GM23338 (cell line): ENCODE results near the gene GBP2.

ENCODE experiments used
- CREB1 ChIP-seq: fragments of 250-450 bp; sonication (Bioruptor Pico); IDR thresholded peaks from 2 replicates; pipeline ENCODE4 v1.5.0; 2020; ENCODE audit warnings: low read depth, mild to moderate bottlenecking, moderate library complexity
- ETS1 ChIP-seq: IDR thresholded peaks from 2 replicates; pipeline ENCODE4 v1.6.1; 2016; ENCODE audit warnings: antibody characterized with exemption
- EZH2 ChIP-seq: fragments of 200-600 bp; sonication (generic); IDR thresholded peaks from one replicate; pipeline ENCODE4 v1.8.0; 2017; ENCODE audit warnings: antibody characterized with exemption, mild to moderate bottlenecking, low read depth; ENCODE audit not compliant: unreplicated experiment
- EZH2phosphoT487 ChIP-seq: fragments of 200-600 bp; sonication (generic); IDR thresholded peaks from one replicate; pipeline ENCODE4 v1.8.1; 2018; ENCODE audit warnings: antibody characterized with exemption; ENCODE audit not compliant: unreplicated experiment
- JUNB ChIP-seq: IDR thresholded peaks from one replicate; pipeline ENCODE4 v1.6.1; 2016; ENCODE audit warnings: antibody characterized with exemption; ENCODE audit not compliant: unreplicated experiment
- NANOG ChIP-seq: IDR thresholded peaks from 2 replicates; pipeline ENCODE4 v1.6.1; 2016; ENCODE audit warnings: antibody characterized with exemption, borderline replicate concordance
- POLR2AphosphoS5 ChIP-seq: IDR thresholded peaks from 2 replicates; pipeline ENCODE4 v1.6.1; 2016; ENCODE audit warnings: antibody characterized with exemption, low read depth
- REST ChIP-seq: IDR thresholded peaks from one replicate; pipeline ENCODE4 v1.6.1; 2018; ENCODE audit warnings: antibody characterized with exemption; ENCODE audit not compliant: unreplicated experiment
- STAT1 ChIP-seq: IDR thresholded peaks from one replicate; pipeline ENCODE4 v1.6.1; 2016; ENCODE audit warnings: antibody characterized with exemption; ENCODE audit not compliant: unreplicated experiment
- ZNF114 ChIP-seq: fragments of 250-450 bp; sonication (Bioruptor Pico); IDR thresholded peaks from 2 replicates; pipeline ENCODE4 v1.5.0; 2020; ENCODE audit warnings: mild to moderate bottlenecking, moderate library complexity
- ZNF331 ChIP-seq: fragments of 250-450 bp; sonication (Bioruptor Pico); IDR thresholded peaks from 2 replicates; pipeline ENCODE4 v1.5.0; 2020; ENCODE audit warnings: low read depth, mild to moderate bottlenecking, moderate library complexity
- TF ChIP-seq, protein P1 (sequence below), 2 experiments: fragments of 200-600 bp in 1 of 2; sonication (generic) in 1 of 2; conservative IDR thresholded peaks; 2 replicates each; pipeline versions ENCODE4 v1.5.1 to v1.6.1; 2016 to 2017; ENCODE audit warnings: antibody characterized with exemption in 2 of 2, low read depth in 2 of 2, mild to moderate bottlenecking in 2 of 2, moderate library complexity in 1 of 2

GRCh38 chr1:89070509-89070908, 55.4 kb downstream of the GBP2 start:
- TF ChIP-seq, protein P1, sequence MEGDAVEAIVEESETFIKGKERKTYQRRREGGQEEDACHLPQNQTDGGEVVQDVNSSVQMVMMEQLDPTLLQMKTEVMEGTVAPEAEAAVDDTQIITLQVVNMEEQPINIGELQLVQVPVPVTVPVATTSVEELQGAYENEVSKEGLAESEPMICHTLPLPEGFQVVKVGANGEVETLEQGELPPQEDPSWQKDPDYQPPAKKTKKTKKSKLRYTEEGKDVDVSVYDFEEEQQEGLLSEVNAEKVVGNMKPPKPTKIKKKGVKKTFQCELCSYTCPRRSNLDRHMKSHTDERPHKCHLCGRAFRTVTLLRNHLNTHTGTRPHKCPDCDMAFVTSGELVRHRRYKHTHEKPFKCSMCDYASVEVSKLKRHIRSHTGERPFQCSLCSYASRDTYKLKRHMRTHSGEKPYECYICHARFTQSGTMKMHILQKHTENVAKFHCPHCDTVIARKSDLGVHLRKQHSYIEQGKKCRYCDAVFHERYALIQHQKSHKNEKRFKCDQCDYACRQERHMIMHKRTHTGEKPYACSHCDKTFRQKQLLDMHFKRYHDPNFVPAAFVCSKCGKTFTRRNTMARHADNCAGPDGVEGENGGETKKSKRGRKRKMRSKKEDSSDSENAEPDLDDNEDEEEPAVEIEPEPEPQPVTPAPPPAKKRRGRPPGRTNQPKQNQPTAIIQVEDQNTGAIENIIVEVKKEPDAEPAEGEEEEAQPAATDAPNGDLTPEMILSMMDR (conservative IDR thresholded peaks at IDR 0.05; ENCODE audit: low read depth in 2 of 2) = no peak
- TF ChIP-seq EZH2 (no peak), EZH2phosphoT487 (no peak), ZNF331 (CRISPR knock-in tag) (no peak), REST (no peak), ETS1 (no peak), CREB1 (CRISPR knock-in tag) (no peak), NANOG (no peak), POLR2AphosphoS5 (no peak), STAT1 (no peak), ZNF114 (CRISPR knock-in tag) (no peak), JUNB (no peak)
